BLaER1 (cell line): ENCODE measurements around the gene IGSF9.

Experiments
- H3K27ac ChIP-seq: shearing (Covaris generic); formaldehyde crosslinking; 2 replicates; pipeline ENCODE4 v1.8.1; 2022
- H3K27me3 ChIP-seq: shearing (Covaris generic); formaldehyde crosslinking; 2 replicates; pipeline ENCODE4 v1.8.1; 2022
- H3K36me3 ChIP-seq: shearing (Covaris generic); formaldehyde crosslinking; 2 replicates; pipeline ENCODE4 v1.8.1; 2022
- H3K4me1 ChIP-seq: shearing (Covaris generic); formaldehyde crosslinking; 2 replicates; pipeline ENCODE4 v1.8.1; 2022
- H3K4me2 ChIP-seq: shearing (Covaris generic); formaldehyde crosslinking; 2 replicates; pipeline ENCODE4 v1.8.1; 2022
- H3K4me3 ChIP-seq: shearing (Covaris generic); formaldehyde crosslinking; 2 replicates; pipeline ENCODE4 v1.8.1; 2022
- H3K9ac ChIP-seq: shearing (Covaris generic); formaldehyde crosslinking; 2 replicates; pipeline ENCODE4 v1.8.1; 2022
- H3K9me3 ChIP-seq: shearing (Covaris generic); formaldehyde crosslinking; 2 replicates; pipeline ENCODE4 v1.8.1; 2022
- H4K20me1 ChIP-seq: shearing (Covaris generic); formaldehyde crosslinking; 2 replicates; pipeline ENCODE4 v1.8.1; 2022
- Cebpa-rat ChIP-seq: shearing (Covaris generic); IDR thresholded peaks from 2 replicates; pipeline ENCODE4 v1.8.1; 2022

The IGSF9 gene

GRCh38 chr1:159959451-159959850 is 14.0 kb upstream of the IGSF9 start:
- no peak for TF ChIP-seq Cebpa-rat
- Histone ChIP-seq H3K36me3 (no peaks in the 10 kb centered on the region), H3K4me3 (no peak overlapping the region), H3K27ac (no peak overlapping the region), H3K9ac (no peak overlapping the region), H3K27me3 (no peaks in the 10 kb centered on the region), H3K4me2 (no peak overlapping the region), H3K9me3 (no peaks in the 10 kb centered on the region), H3K4me1 (no peaks in the 10 kb centered on the region), H4K20me1 (no peaks in the 10 kb centered on the region)

DNA sequence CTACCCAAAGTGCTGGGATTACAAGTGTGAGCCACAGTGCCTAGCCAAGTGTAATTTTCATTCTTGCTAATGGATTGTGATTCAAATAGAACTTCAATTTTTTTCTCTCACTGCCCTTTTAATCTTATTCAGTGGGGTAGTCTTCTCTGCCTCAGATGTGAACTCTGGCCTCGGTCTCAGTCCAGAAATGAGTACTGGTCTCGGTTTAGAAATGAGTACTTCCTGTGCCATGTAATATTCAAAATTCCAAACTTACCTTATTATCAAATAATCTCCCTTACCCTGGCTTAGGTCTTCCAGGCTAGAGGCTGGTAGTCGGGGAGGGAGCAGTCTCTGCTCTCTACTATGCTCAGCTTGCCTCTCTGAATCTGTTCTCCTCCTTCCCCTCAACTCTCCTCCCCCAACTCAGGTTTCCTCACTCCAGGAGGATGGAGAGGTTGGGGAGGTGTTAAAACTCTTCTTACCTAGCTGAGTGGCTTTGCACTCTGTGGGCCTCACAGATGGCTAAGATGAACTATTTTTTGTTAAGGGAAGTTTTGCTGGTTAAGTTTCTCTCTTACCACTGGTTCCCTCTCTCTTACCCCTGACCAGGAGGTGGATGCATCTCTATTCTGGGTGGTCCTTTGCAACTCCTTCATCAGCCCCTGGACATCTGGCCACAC is 13.4 kb upstream of the IGSF9 start:
- H3K36me3 ChIP-seq: no peaks in the 10 kb centered on the region
- no peaks in the 10 kb centered on the region for H3K27me3 ChIP-seq
- H3K9ac ChIP-seq: no peak overlapping the region
- no peaks in the 10 kb centered on the region for H3K4me1 ChIP-seq
- H3K27ac ChIP-seq: no peak overlapping the region
- H4K20me1 ChIP-seq: no peaks in the 10 kb centered on the region
- no peak overlapping the region for H3K4me3 ChIP-seq
- H3K9me3 ChIP-seq: no peaks in the 10 kb centered on the region
- H3K4me2 ChIP-seq: no peak overlapping the region
- TF ChIP-seq Cebpa-rat: no peak

GRCh38 chr1:159957824-159958268 is 12.4 kb upstream of the IGSF9 start:
- Histone ChIP-seq H3K4me3 (no peak overlapping the region), H3K27me3 (no peaks in the 10 kb centered on the region), H3K27ac (no peak overlapping the region), H3K9ac (no peak overlapping the region), H3K36me3 (no peaks in the 10 kb centered on the region), H3K4me1 (peaks cover under 1% of the 10 kb centered on the region; the same call in 1 of the 2 replicates), H3K9me3 (no peaks in the 10 kb centered on the region), H4K20me1 (no peaks in the 10 kb centered on the region), H3K4me2 (no peak overlapping the region)
- TF ChIP-seq Cebpa-rat: no peak

GRCh38 chr1:159955456-159955855 is 10.0 kb upstream of the IGSF9 start:
- no peaks in the 10 kb centered on the region for H3K27me3 ChIP-seq
- H3K4me1 ChIP-seq: peaks cover 9% of the 10 kb centered on the region
- H3K36me3 ChIP-seq: no peaks in the 10 kb centered on the region
- no peaks in the 10 kb centered on the region for H4K20me1 ChIP-seq
- no peak overlapping the region for H3K4me3 ChIP-seq
- no peak overlapping the region for H3K9ac ChIP-seq
- no peak for TF ChIP-seq Cebpa-rat
- no peak overlapping the region for H3K27ac ChIP-seq
- no peaks in the 10 kb centered on the region for H3K9me3 ChIP-seq
- no peak overlapping the region for H3K4me2 ChIP-seq

DNA sequence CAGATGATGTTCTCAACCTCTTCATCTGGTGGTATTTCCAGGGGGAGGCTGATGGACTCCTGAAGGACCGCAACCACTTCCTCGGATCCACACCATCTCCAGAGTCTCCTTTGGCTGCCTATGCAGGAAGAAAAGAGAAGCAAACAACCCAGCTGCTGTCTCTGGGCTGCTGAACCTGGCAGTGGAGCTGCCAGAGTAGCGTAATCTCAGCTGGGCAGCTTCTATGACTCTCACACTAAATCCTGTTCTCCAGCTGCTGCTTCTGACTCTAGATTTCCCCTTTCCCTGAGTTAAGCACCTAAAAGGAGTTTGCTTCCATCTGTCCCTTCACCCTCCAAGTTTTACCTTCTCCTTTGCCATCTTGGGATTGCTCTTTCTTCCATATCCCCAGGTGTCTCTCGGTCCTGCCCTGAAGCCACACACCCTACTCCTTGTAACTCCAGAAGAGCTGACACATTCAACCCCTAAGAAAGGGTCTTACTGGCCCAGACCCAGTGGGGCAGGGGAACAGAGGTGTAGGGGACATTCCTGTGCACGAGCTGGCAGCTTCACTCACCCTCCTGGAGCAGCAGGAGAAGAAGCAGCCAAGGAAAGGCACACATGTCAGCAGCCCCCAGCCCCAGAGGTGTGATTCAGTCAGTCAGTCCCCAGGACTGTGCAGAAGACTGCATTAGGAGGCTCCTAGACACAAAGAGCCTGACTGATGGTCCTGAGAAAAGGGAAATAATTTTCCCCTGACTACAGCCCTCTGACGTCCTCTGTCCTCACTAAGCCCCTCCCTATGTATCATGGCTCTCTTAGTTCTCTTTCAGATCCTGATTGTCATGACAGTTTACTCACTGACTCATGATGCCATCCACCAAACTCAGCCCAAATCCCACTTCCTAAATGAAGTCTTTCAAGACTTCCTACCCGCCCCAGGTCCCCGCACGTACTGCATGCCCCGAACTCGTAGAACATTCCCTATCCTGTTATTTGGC is 8.4 kb upstream of the IGSF9 start, which contains the start of gene SLAMF9:
TSS of gene SLAMF9 (minus strand) at position 702 of the 980 bp plus-strand sequence. CDS start at position 602, 100 bp downstream.
- no peak within 1 kb of the TSS for H3K27ac ChIP-seq
- H3K9me3 ChIP-seq: no peaks in the 10 kb centered on the region
- H4K20me1 ChIP-seq: no peaks in the 10 kb centered on the region
- H3K4me3 ChIP-seq: no peak within 1 kb of the TSS
- no peak within 1 kb of the TSS for H3K9ac ChIP-seq
- TF ChIP-seq Cebpa-rat: no peak
- H3K27me3 ChIP-seq: no peaks in the 10 kb centered on the region
- H3K36me3 ChIP-seq: no peaks in the 10 kb centered on the region
- H3K4me2 ChIP-seq: no peak within 1 kb of the TSS
- H3K4me1 ChIP-seq: peaks cover 9% of the 10 kb centered on the region

DNA sequence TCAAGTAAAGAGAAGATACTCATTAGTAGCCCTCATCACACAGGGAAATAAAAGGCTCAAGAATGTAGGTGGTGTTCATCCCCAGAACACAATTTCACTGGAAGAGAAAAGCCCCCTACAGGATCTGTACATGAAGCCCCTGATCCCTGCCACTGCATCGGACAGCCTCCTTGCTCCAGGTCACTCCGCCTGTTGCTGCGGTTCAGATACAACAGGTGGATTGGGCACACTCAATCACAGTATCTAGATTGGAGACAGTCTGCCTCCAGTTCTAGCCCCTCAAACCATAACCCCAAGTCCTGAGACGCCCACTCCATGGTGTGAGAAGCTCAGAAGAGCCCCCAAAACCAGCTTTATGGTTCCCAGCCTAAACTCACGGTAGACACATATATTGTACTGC is 7.5 kb upstream of the IGSF9 start:
- Histone ChIP-seq H3K9me3 (no peaks in the 10 kb centered on the region), H3K27me3 (no peaks in the 10 kb centered on the region), H3K4me2 (no peak overlapping the region), H3K27ac (no peak overlapping the region), H3K9ac (no peak overlapping the region), H3K4me1 (peaks cover 9% of the 10 kb centered on the region), H4K20me1 (no peaks in the 10 kb centered on the region), H3K36me3 (no peaks in the 10 kb centered on the region), H3K4me3 (no peak overlapping the region)
- TF ChIP-seq Cebpa-rat: no peak

DNA sequence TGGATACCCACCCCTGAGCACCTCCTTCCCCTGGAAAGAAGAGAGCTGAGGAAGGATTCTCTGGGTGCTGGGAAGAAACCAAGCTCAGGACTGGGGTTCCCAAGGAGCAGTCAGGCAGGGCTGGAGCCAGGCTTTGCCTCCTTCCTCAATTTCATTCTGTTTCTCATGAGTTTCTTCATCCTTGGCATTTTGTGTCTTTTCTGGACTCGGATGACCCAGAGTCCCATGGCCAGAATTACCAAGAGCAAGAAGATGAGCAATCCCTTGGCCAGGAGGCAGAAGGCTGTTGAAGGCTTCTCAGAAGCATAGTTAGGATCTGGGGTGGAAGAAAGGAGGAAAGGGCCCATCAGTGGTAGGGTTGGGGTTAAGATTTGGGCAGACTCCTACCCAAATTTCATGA is 6.1 kb upstream of the IGSF9 start:
- Histone ChIP-seq H3K4me3 (no peak overlapping the region), H3K27ac (no peak overlapping the region), H3K4me2 (no peak overlapping the region), H3K9ac (no peak overlapping the region), H3K9me3 (no peaks in the 10 kb centered on the region), H3K4me1 (peaks cover 9% of the 10 kb centered on the region), H3K36me3 (no peaks in the 10 kb centered on the region), H3K27me3 (no peaks in the 10 kb centered on the region), H4K20me1 (no peaks in the 10 kb centered on the region)
- no peak for TF ChIP-seq Cebpa-rat

DNA sequence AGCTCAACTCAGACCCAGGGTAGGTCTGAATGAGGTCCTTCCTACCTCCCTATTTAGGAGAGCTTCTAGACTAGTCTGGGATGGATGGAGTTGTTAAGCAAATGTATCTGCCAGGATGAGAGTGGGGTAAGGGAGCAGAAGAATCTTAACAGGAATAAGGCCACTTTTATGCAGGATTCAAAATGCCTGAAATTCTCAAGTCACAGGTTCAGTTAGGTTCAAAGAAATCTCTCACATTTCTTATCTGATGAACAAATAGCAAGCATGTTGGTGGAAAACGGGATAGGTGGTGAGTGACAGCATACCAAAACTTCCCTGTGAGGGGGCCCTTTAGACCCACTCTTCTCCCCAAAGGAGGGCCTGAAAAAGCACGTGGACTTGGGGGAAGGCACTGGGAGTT is 5.6 kb upstream of the IGSF9 start:
- no peak overlapping the region for H3K27ac ChIP-seq
- no peak overlapping the region for H3K4me3 ChIP-seq
- H3K27me3 ChIP-seq: no peaks in the 10 kb centered on the region
- no peak overlapping the region for H3K4me2 ChIP-seq
- H3K9ac ChIP-seq: no peak overlapping the region
- no peak for TF ChIP-seq Cebpa-rat
- no peaks in the 10 kb centered on the region for H4K20me1 ChIP-seq
- H3K9me3 ChIP-seq: no peaks in the 10 kb centered on the region
- H3K4me1 ChIP-seq: peaks cover 13% of the 10 kb centered on the region
- no peaks in the 10 kb centered on the region for H3K36me3 ChIP-seq

DNA sequence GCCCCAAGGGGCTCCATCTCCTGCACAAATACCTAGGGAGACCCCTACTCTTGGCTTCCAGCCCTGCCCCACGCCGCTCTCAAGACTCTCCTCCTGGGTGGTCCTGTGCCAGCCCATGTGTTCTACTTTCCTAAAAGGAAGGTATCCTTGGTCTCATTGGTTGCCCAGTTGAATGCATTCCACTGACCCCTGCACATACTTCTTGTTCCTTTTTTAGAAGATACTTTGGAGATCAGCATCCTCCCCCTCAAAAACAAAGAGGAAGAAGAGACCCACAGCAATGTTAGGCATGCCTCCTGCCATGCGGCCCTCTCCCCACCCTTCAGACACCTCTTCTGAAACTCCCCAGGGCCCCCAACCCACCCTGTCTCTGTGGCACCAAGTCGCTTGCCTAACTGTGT is 4.6 kb upstream of the IGSF9 start:
- H3K4me2 ChIP-seq: no peak overlapping the region

DNA sequence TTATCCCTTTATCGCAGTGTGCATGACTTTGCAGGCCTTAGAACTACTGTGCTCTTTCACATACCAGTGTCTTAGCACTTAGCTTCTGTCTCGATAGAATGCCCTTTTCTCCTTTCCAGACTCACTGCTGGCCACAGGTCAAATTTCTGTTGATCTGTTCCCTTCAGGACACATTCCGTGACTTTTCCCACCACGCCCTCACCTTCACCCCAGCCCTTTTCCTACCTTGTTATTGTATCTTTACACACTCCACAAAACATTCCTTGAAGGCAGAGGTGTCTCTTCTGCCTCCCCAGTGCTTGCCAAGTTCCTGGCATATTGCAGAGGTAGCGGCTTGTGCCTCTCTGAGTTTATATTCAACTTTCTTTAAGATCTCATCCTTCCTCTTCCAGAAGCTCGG is 3.7 kb upstream of the IGSF9 start:
- Histone ChIP-seq H3K4me3 (no peak overlapping the region), H3K9me3 (no peaks in the 10 kb centered on the region), H4K20me1 (no peaks in the 10 kb centered on the region), H3K36me3 (no peaks in the 10 kb centered on the region), H3K4me1 (peaks cover 29% of the 10 kb centered on the region), H3K27me3 (no peaks in the 10 kb centered on the region), H3K9ac (no peak overlapping the region), H3K27ac (no peak overlapping the region), H3K4me2 (no peak overlapping the region)
- no peak for TF ChIP-seq Cebpa-rat

More for the DNA sequence above, 4.6 kb upstream of the IGSF9 start:
- peaks cover 20% of the 10 kb centered on the region for H3K4me1 ChIP-seq
- H3K4me3 ChIP-seq: no peak overlapping the region
- no peak for TF ChIP-seq Cebpa-rat
- H3K9ac ChIP-seq: no peak overlapping the region
- H3K27ac ChIP-seq: no peak overlapping the region
- no peaks in the 10 kb centered on the region for H3K9me3 ChIP-seq
- H3K36me3 ChIP-seq: no peaks in the 10 kb centered on the region
- H3K27me3 ChIP-seq: no peaks in the 10 kb centered on the region
- H4K20me1 ChIP-seq: no peaks in the 10 kb centered on the region
